GM19397 (cell line): ENCODE results near the gene NCR3LG1.

ENCODE experiments used
- ATAC-seq: cut with Tn5 transposase; IDR thresholded peaks from one replicate; pipeline ENCODE4 v1.9.1; 2021; ENCODE audit warnings: mild to moderate bottlenecking, moderate library complexity; ENCODE audit not compliant: unreplicated experiment

The NCR3LG1 gene

GRCh38 chr11:17369684-17370243 lies 18.2 kb downstream of the NCR3LG1 start:
- ATAC-seq: no peak

DNA sequence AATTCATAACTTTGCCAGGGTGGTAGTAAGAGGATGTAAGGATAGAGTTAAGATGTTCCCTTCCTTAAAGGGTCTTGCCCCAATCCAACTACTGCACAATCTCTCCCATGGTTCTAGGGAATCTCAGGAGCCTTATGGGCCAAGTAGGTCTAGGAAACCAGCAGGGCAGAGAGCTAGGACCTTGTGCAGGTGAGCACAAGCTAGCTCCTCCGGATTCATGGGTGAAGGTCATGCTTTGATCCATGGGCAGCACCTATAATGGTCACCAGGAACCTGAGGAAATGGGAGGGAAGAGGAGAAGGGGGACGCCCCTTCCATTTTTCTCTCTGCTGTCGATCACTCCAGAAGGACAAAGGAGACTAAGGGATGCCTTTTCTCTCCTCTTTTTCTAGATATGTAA lies 20.0 kb downstream of the NCR3LG1 start:
- ATAC-seq: no peak

- no peak for ATAC-seq
Observed at GRCh38 chr11:17375547-17375946, 23.9 kb downstream of the NCR3LG1 start.

- no peak for ATAC-seq
Observed at GRCh38 chr11:17376493-17376892, 24.9 kb downstream of the NCR3LG1 start.

DNA sequence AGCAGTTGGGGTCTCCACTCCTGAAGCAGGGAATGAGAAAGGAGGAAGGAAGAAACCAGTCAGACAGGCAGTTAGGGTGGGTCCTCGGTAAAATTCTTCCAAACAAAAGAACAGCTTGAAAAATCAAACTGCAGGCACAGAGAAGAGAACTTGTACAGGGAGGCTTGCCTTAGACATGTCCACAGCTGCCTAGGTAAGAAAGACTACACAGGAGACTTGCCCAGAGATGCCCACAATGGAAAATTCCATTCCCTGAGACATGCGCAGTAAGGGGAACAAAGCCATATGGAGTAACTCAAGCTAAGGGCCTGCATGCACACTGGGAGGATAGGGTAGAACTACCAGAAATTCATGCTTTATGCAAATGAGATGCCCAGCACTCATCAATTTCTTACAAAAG lies 27.1 kb downstream of the NCR3LG1 start:
- no peak for ATAC-seq

DNA sequence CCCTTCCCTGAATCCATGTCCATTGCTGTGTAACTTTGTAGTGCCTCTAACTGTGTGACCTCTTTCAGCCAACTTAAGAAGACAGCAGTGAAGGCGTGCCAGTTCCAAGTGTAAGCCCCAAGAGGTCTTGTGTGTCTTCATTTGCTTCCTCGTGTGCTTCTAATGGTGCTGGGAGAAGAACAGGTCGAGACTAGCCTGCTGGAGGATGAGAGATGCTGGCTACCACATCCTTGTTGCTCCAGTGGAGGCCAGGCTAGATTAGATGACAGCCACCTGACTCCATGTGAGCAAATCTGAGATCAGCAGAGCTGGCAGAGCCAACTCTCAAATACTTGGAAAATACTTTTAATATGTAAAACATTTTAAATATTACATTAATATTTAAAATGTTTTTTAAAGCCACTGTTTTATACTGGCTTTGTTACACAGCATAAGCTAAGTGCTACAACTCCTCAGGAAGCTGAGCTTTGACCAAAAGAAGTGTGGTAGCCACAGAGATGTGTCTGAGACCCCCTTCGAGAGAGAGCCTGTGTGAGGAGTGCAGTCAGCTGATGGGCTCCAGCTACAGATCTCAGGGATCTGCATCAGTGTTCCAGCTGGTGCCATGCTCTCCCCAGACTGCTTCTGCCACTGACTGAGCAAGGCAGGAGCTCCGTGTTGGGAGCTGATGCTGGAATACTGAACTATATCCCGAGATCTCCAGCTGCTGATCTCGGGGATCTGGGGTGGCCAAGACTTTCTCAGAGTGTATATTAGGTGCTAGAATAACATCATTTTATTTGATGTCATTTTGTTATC lies 28.0 kb downstream of the NCR3LG1 start:
- no peak for ATAC-seq

- ATAC-seq: no peak
Observed at GRCh38 chr11:17381156-17381555, 29.6 kb downstream of the NCR3LG1 start.

DNA sequence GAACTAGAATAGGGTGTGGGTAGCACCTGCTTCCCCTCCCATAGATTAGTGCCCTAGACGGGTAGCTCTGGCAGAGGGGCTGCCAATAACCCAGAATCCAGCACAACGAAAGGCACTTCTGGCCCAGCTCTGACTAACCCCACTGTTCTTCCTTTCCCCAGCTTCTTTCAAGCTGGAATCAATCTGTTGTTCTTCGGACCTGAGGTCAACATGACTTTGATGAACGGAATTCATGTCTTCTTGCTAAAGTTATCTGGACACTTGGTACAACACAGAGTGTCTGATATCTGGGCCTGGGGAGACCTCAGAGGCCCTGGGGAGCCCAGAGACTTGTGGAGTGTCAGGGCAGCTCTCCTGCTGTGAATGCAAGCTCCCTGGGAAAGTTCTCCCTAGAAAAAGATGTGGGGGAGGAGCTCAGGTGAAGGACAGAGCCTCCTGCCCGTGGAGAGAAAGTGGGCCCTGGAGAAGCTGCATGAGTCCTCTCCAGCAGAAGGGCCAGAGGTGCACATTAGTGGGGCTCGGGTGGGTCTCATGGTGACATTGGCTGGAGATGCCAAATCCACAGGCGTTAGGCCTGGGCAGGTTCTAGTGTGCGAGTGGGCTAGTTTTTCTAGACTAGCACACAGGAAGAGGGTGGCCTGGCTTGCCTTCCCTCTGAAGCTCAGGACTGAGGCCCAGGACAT lies 30.6 kb downstream of the NCR3LG1 start:
- ATAC-seq: no peak

DNA sequence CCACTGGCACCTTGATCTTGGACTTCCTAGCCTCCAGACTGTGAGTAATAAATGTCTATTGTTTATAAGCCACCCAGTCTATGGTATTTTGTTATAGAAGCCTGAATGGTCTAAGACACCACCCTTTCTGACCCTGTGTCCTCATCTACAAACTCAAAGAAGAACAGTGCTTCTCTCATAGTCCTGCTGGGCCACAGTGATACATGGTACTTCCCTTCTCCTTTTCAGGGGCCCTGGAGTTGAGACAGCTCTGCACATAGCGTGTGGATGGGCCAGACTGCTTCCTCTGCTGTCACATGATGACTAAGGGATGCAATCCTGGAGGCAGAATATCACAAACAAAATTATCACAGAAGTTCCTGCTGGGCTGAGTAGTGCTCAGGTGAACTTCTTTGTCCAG lies 31.9 kb downstream of the NCR3LG1 start:
- no peak for ATAC-seq

- ATAC-seq: no peak
Observed at GRCh38 chr11:17384002-17384511, 32.5 kb downstream of the NCR3LG1 start.

DNA sequence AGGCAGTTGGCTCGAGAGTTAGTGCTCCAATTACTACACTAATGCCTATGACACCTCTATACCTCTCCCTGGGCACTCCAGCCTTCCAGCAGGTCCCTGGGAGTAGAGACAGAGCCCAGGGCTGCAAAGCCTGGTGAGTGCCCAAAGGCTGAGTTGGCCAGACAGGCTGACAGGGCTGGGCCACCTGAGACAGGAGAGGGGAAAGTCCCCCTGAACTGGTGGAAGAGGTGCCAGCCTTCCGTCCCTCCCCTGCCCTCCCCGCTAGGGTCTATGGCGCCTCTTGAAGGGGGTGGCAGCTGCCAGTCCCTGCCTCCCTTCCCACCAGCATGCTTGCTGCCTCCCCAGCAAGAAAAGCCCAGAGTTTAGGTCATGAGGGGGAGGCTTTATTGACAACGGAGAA lies 33.9 kb downstream of the NCR3LG1 start:
- ATAC-seq: no peak

DNA sequence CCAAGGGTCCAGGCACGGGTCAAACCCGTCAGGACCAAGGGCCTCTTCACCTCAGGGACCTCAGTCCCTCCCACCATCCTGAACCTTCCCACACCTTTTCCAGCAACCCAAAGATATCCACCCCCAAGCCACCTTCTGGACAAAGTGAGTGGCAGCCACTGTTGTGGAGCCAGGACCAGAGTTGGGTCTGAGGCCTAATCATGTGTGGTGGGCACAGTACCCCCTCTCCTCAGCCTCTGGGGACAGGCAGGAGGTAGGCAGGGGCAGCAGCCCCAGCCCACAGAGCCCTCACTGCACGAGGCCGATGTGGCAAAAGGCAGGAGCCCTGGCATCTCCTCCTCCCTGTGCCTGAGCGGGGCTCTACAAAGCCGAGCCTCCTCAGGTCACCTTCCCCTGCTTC lies 34.3 kb downstream of the NCR3LG1 start:
- ATAC-seq: no peak

DNA sequence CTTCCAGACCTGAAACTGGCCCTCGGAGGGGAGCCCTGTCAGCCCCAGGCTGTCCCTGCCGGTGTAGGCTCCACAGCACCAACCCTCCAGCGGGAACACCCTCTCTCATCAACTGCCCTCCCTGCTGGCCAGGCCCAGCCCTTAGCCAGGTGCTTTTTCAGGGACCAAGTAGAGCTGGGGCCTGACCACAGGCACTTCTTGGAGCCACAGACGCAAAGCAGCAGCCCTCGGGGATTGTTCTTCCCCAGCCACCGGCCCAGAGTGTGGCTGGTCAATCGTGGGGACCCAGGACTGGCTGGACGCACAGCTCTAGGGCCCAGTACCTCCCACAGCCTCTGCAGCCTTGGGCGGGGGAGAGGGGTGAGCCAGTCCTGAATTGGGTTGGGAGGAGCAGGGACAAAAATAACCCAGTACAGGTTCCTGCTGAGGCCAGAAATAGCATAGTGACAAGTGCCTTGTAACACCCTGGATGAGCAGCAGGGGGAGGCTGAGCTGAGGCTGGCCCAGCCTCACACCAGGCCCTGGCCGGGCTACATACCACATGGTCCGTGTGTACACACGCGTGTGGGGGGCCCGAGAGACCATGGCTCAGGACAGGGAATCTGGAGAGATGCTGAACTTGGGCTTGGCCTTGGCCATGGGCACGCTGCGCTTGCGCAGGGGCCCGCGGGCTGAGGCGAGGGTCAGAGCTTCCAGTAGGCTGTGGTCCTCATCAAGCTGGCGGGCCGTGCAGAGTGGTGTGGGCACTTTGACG lies 34.9 kb downstream of the NCR3LG1 start:
- ATAC-seq: peak; percentile 49

DNA sequence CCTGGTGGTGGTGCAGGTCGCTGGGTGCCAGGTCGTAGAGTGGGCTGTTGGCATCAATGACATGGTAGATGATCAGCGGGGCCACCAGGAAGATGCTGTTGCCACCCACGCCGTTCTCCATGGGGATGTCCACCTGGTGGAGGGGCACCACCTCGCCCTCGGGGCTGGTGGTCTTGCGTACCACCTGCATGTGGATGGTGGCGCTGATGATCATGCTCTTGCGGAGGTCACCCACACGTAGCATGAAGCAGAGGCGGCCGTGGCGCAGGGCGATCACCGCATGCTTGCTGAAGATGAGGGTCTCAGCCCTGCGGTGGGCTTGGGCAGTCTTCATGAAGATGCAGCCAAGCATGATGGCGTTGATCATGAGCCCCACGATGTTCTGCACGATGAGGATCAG lies 35.7 kb downstream of the NCR3LG1 start:
- ATAC-seq: no peak

DNA sequence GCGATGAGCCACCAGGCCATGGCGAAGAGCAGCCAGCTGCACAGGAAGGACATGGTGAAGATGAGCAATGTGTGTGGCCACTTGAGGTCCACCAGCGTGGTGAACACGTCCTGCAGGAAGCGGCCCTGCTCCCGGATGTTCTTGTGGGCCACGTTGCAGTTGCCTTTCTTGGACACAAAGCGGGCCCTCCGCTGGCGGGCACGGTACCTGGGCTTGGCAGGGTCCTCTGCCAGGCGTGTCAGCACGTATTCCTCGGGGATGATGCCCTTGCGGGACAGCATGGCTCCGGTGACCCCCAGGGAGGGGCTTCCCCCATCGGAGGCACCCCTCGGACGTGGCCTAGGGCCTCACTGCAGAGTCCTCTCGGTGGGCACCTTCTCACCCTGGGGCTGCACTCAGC lies 36.2 kb downstream of the NCR3LG1 start:
- ATAC-seq: no peak

- ATAC-seq: peak; percentile 45
Observed at GRCh38 chr11:17388609-17389210, 37.1 kb downstream of the NCR3LG1 start, which contains the start of gene KCNJ11. Gene KCNJ11, minus strand, starts transcription at chr11:17388659. Its CDS starts 568 bp downstream, at chr11:17388091.

- ATAC-seq: peak; percentile 61
Observed at GRCh38 chr11:17389211-17389956, 37.8 kb downstream of the NCR3LG1 start.

DNA sequence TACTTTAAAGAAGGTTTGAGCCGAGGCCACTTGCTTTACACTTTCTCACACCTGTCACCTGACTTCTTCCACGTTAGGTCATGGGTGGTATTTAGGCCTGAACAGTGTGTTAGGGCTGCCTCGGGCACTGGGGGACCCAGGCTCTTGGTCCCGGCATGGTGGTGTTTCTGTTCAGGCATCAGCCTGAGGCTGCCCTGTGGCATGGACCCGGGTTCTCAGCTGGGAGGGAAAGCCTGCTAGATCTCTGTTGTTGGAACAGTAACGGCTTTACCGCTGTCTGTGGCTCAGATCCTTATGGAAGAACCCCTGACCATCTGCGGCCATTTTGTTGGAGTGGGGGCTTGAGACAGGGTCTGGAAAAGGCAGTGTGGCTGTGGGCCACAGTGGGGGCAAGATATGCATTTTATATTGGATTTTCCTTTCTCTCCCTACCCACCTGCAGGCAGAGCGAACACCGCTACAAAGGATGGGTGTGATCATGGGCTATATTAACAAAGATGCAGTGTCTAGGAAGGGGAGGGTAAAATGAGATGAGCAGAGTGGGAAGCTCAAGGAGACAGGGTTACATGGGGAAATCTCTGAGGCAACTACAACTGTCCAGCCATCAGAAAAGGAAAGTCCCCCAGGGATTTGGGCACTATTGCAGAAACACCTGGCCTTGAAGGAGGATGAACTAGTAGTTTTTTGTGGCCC lies 38.5 kb downstream of the NCR3LG1 start:
- ATAC-seq: no peak
